MM.1S (cell line): ENCODE results near the gene CLTA.

Experiments
- DNase-seq: peaks from one replicate; pipeline ENCODE4 v3.0.0-alpha.2; 2015
- H2AFZ ChIP-seq: fragments of 300-600 bp; sonication (generic); 2 replicates; pipeline ENCODE4 v1.6.0; 2016; ENCODE audit warnings: antibody characterized with exemption, low read length
- H3F3A ChIP-seq: fragments of 300-600 bp; sonication (generic); 2 replicates; pipeline ENCODE4 v1.6.1; 2016; ENCODE audit warnings: mild to moderate bottlenecking, antibody characterized with exemption, low read length, moderate library complexity, mixed read lengths; ENCODE audit not compliant: insufficient read depth
- H3K27ac ChIP-seq: fragments of 300-600 bp; sonication (generic); 2 replicates; pipeline ENCODE4 v1.5.1; 2016; ENCODE audit warnings: mild to moderate bottlenecking, low read length
- H3K27me3 ChIP-seq: fragments of 300-600 bp; sonication (generic); replicated peaks from 2 replicates; pipeline ENCODE4 v1.6.0; 2016; ENCODE audit warnings: low read length; ENCODE audit not compliant: insufficient read depth
- H3K36me3 ChIP-seq: fragments of 300-600 bp; sonication (generic); replicated peaks from 2 replicates; pipeline ENCODE4 v1.6.1; 2016; ENCODE audit warnings: mild to moderate bottlenecking, low read length, mixed read lengths; ENCODE audit not compliant: insufficient read depth
- H3K4me1 ChIP-seq: fragments of 300-600 bp; sonication (generic); 2 replicates; pipeline ENCODE4 v1.6.1; 2016; ENCODE audit warnings: low read length, mixed read lengths
- H3K4me2 ChIP-seq: fragments of 300-600 bp; sonication (generic); 2 replicates; pipeline ENCODE4 v1.6.0; 2016; ENCODE audit warnings: low read depth, low read length
- H3K4me3 ChIP-seq: fragments of 300-600 bp; sonication (generic); 2 replicates; pipeline ENCODE4 v1.5.1; 2016; ENCODE audit warnings: low read length, mixed read lengths
- H3K79me2 ChIP-seq: fragments of 300-600 bp; sonication (generic); 2 replicates; pipeline ENCODE4 v1.6.1; 2016; ENCODE audit warnings: mixed run types, low read length, mixed read lengths
- H3K9ac ChIP-seq: fragments of 300-600 bp; sonication (generic); 2 replicates; pipeline ENCODE4 v1.6.1; 2016; ENCODE audit warnings: low read length, mixed read lengths
- H3K9me2 ChIP-seq: fragments of 300-600 bp; sonication (generic); replicated peaks from 2 replicates; pipeline ENCODE4 v1.6.1; 2016; ENCODE audit warnings: mild to moderate bottlenecking, low read length, mixed read lengths; ENCODE audit not compliant: insufficient read depth
- H3K9me3 ChIP-seq: fragments of 300-600 bp; sonication (generic); replicated peaks from 2 replicates; pipeline ENCODE4 v1.6.1; 2016; ENCODE audit warnings: mild to moderate bottlenecking, low read length, mixed read lengths; ENCODE audit not compliant: insufficient read depth
- H4K20me1 ChIP-seq: fragments of 300-600 bp; sonication (generic); 2 replicates; pipeline ENCODE4 v1.6.1; 2016; ENCODE audit warnings: mild to moderate bottlenecking, low read length, moderate library complexity, mixed read lengths; ENCODE audit not compliant: insufficient read depth
- EZH2 ChIP-seq: fragments of 300-600 bp; sonication (generic); optimal IDR thresholded peaks from 2 replicates; pipeline ENCODE3; 2017; ENCODE audit warnings: low read depth, mild to moderate bottlenecking, antibody characterized with exemption, low read length, mixed read lengths
- EZH2phosphoT487 ChIP-seq: fragments of 300-600 bp; sonication (generic); IDR thresholded peaks from 2 replicates; pipeline ENCODE4 v1.6.1; 2018; ENCODE audit warnings: antibody characterized with exemption, low read length
- TF ChIP-seq, protein P1 (sequence below): fragments of 300-600 bp; sonication (generic); IDR thresholded peaks from 2 replicates; pipeline ENCODE4 v1.5.1; 2016; ENCODE audit warnings: antibody characterized with exemption, low read length, mixed read lengths

Gene CLTA

DNA sequence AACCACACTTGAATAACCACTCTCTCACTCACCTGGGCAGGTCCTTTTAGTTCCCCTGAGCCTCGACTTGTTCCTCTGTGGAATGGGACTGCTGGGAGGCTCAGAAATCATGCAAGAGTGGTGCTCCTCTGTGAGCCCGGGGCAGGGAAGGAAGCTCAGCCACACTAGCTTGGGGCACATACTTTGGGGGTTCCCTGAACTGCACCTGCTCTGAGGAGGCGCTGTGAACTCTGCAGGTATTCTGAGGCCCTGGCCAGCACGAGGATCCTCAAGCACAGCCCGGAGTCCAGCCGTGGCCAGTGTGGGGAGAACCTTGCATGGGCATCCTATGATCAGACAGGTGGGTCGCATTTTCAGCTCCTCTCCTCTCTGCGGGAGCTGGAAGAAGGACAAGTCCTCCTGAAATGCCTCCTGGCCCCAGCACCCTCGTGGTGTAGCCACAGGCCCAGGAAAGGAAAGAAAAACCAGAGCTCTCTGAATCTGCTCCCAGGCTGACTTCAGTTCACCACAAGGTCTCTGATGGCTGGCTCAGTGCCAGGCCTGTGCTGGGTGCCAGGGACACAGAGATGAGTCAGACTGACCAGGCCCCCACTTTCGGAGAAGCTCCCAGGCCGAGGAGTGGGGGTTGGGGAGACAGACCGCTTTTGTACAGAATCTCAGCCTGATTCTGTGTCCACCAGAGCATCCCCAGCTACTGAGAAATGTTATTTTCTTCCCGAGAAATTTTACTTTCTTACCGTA, 42.2 kb upstream of the CLTA start:
- H3K9ac ChIP-seq, result peak overlapping the region; percentile 58
- no peaks in the 10 kb centered on the region for H3K9me3 ChIP-seq
- H3K27me3 ChIP-seq, result no peaks in the 10 kb centered on the region
- peaks cover 72% of the 10 kb centered on the region for H3K4me1 ChIP-seq
- peak overlapping the region; percentile 26; the same call in 1 of the 2 replicates for H3K4me3 ChIP-seq
- no peaks in the 10 kb centered on the region for H3K36me3 ChIP-seq
- DNase-seq, result peak; percentile 98
- H2AFZ ChIP-seq, result peak overlapping the region; percentile 85
- H3K9me2 ChIP-seq, result no peaks in the 10 kb centered on the region
- H4K20me1 ChIP-seq, result no peaks in the 10 kb centered on the region
- H3K27ac ChIP-seq, result peak overlapping the region; percentile 93
- peak overlapping the region; percentile 82 for H3K4me2 ChIP-seq
- peaks cover 44% of the 10 kb centered on the region for H3F3A ChIP-seq
- TF ChIP-seq, protein P1, sequence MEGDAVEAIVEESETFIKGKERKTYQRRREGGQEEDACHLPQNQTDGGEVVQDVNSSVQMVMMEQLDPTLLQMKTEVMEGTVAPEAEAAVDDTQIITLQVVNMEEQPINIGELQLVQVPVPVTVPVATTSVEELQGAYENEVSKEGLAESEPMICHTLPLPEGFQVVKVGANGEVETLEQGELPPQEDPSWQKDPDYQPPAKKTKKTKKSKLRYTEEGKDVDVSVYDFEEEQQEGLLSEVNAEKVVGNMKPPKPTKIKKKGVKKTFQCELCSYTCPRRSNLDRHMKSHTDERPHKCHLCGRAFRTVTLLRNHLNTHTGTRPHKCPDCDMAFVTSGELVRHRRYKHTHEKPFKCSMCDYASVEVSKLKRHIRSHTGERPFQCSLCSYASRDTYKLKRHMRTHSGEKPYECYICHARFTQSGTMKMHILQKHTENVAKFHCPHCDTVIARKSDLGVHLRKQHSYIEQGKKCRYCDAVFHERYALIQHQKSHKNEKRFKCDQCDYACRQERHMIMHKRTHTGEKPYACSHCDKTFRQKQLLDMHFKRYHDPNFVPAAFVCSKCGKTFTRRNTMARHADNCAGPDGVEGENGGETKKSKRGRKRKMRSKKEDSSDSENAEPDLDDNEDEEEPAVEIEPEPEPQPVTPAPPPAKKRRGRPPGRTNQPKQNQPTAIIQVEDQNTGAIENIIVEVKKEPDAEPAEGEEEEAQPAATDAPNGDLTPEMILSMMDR, result 0 out of 2 replicates have a peak, but pooled peaks have one; percentile 8
- TF ChIP-seq EZH2, result no peak
- TF ChIP-seq EZH2phosphoT487, result no peak
- H3K79me2 ChIP-seq, result 0 out of 2 replicates have a peak, but pooled peaks cover 6% of the 10 kb centered on the region

GRCh38 chr9:36149197-36149596, 41.5 kb upstream of the CLTA start:
- peaks cover 44% of the 10 kb centered on the region for H3F3A ChIP-seq
- H3K9me3 ChIP-seq, result no peaks in the 10 kb centered on the region
- H4K20me1 ChIP-seq, result no peaks in the 10 kb centered on the region
- H3K27me3 ChIP-seq, result no peaks in the 10 kb centered on the region
- 0 out of 2 replicates have a peak, but pooled peaks cover 6% of the 10 kb centered on the region for H3K79me2 ChIP-seq
- no peaks in the 10 kb centered on the region for H3K9me2 ChIP-seq
- no peak overlapping the region; the same call in 1 of the 2 replicates for H3K4me3 ChIP-seq
- no peak for DNase-seq
- TF ChIP-seq, protein P1, result no peak
- no peak for TF ChIP-seq EZH2phosphoT487
- TF ChIP-seq EZH2, result no peak
- peak overlapping the region; percentile 93 for H3K27ac ChIP-seq
- H3K9ac ChIP-seq, result peak overlapping the region; percentile 58; the same call in 1 of the 2 replicates
- no peaks in the 10 kb centered on the region for H3K36me3 ChIP-seq
- H3K4me2 ChIP-seq, result peak overlapping the region; percentile 82
- H3K4me1 ChIP-seq, result peaks cover 66% of the 10 kb centered on the region
- no peak overlapping the region for H2AFZ ChIP-seq

- Histone ChIP-seq H3K27ac (peak overlapping the region; percentile 94), H3K4me3 (peak overlapping the region; percentile 57)
These were observed 40.0 kb upstream of the CLTA start for GRCh38 chr9:36150574-36151315.

More at GRCh38 chr9:36150574-36151315, 40.0 kb upstream of the CLTA start:
- Histone ChIP-seq H3K4me2 (peak overlapping the region; percentile 94), H3K9ac (peak overlapping the region; percentile 84), H3K27me3 (no peaks in the 10 kb centered on the region), H3K79me2 (0 out of 2 replicates have a peak, but pooled peaks cover 2% of the 10 kb centered on the region), H3K4me1 (peaks cover 52% of the 10 kb centered on the region), H3F3A (peaks cover 48% of the 10 kb centered on the region), H4K20me1 (no peaks in the 10 kb centered on the region), H3K9me3 (no peaks in the 10 kb centered on the region), H3K9me2 (no peaks in the 10 kb centered on the region), H3K36me3 (no peaks in the 10 kb centered on the region), H2AFZ (no peak overlapping the region)
- TF ChIP-seq EZH2 (no peak), EZH2phosphoT487 (no peak)
- TF ChIP-seq, protein P1, result no peak
- no peak for DNase-seq
